Fibroblast of pulmonary artery (primary cell): ENCODE measurements around the gene TSPAN14.
"Not testable (repeated sequence)": the region's sequence is repeated elsewhere in the genome, so short reads cannot be mapped to it uniquely, and the experiment has no call there.

Experiments used
- DNase-seq: peaks from one replicate; pipeline ENCODE4 v3.0.0-alpha.2; 2010; ENCODE audit warnings: low read depth
- H3K4me3 ChIP-seq: replicated peaks from 2 replicates; pipeline ENCODE4 v1.5.1; 2011; ENCODE audit warnings: low read depth, mild to moderate bottlenecking, control low read depth, low read length, moderate library complexity
- TF ChIP-seq, protein P1 (sequence below): IDR thresholded peaks from 2 replicates; pipeline ENCODE4 v1.5.1; 2011; ENCODE audit warnings: mild to moderate bottlenecking, control low read depth, low read length, inconsistent platforms; ENCODE audit errors: missing control alignments

TSPAN14 gene

DNA sequence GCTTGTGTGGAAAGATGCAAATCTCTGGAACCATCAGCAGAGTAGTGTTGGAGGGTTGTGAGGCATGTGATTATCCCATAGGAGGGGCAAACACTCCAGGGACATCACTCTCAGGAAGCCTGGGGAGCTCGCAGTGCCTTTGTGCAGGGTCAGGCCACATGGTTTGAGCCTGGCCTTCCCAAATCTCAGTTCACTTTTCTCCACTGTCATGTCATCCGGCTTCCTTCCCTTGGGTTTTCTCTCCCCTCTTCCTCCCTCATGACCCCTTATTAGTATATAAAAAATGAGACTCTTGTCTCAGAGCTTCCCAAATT lies 20.4 kb downstream of the TSPAN14 start:
- H3K4me3 ChIP-seq, result no peak overlapping the region
- DNase-seq, result no peak
- TF ChIP-seq, protein P1, sequence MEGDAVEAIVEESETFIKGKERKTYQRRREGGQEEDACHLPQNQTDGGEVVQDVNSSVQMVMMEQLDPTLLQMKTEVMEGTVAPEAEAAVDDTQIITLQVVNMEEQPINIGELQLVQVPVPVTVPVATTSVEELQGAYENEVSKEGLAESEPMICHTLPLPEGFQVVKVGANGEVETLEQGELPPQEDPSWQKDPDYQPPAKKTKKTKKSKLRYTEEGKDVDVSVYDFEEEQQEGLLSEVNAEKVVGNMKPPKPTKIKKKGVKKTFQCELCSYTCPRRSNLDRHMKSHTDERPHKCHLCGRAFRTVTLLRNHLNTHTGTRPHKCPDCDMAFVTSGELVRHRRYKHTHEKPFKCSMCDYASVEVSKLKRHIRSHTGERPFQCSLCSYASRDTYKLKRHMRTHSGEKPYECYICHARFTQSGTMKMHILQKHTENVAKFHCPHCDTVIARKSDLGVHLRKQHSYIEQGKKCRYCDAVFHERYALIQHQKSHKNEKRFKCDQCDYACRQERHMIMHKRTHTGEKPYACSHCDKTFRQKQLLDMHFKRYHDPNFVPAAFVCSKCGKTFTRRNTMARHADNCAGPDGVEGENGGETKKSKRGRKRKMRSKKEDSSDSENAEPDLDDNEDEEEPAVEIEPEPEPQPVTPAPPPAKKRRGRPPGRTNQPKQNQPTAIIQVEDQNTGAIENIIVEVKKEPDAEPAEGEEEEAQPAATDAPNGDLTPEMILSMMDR, result no peak

DNA sequence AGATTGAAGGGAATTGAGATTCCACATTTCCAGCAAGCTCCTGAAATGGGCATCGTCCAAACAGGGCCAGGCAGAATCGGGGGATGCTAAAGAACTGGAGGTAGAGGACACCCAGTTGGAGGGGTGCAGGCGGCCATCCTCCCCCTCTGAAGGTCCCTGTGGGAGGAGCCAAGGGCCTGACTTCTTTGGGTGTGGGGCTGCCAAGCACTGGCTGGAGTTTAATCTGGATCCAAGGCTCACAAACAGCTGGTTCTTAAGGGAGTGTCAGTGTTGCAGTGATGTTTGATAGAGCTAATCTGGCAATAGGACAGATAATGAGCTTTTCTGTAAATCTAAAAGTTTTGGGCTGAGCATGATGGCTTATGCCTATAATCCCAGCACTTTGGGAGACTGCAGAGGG lies 20.8 kb downstream of the TSPAN14 start:
- TF ChIP-seq, protein P1, result no peak
- DNase-seq, result no peak

DNA sequence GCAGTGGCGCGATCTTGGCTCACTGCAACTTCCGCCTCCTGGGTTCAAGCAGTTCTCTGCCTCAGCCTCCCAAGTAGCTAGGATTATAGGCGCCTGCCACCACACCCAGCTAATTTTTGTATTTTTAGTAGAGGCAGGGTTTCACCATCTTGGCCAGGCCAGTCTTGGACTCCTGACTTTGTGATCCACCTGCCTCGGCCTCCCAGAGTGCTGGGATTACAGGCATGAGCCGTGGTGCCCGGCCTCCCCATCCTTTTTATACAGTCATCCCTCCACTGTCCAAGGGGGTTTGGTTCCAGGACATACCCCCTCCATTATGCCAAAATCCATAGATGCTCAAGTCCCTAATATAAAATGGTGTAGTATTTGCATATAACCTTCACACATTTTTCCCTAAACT lies 21.5 kb downstream of the TSPAN14 start:
- not testable (repeated sequence) for H3K4me3 ChIP-seq, DNase-seq

More for the DNA sequence above, 20.8 kb downstream of the TSPAN14 start:
- H3K4me3 ChIP-seq, result no peak overlapping the region

- TF ChIP-seq, protein P1, result no peak
- DNase-seq, result no peak
These were observed 22.6 kb downstream of the TSPAN14 start for GRCh38 chr10:80476685-80477084.

DNA sequence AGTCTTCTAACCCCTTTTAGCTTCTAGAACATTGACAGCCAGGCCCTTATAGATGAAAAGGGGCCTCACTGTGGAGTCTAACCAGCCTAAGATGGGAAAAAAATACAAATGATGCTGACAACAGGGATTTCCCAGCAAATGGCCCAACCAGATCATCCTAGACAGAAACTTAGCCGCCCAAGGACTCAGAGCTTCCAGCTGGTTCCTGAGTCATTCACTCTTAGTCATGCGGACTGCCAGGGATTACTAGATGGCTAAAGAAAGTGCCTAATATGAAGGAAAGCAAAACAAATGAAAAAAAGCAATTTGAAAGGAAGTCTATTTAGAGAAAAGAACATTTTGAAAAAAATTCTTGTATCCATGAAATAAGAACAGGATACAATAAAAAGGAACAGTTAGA lies 23.7 kb downstream of the TSPAN14 start:
- DNase-seq, result peak; percentile 89
- H3K4me3 ChIP-seq, result no peak overlapping the region

More at GRCh38 chr10:80476685-80477084, 22.6 kb downstream of the TSPAN14 start:
- H3K4me3 ChIP-seq, result no peak overlapping the region

DNA sequence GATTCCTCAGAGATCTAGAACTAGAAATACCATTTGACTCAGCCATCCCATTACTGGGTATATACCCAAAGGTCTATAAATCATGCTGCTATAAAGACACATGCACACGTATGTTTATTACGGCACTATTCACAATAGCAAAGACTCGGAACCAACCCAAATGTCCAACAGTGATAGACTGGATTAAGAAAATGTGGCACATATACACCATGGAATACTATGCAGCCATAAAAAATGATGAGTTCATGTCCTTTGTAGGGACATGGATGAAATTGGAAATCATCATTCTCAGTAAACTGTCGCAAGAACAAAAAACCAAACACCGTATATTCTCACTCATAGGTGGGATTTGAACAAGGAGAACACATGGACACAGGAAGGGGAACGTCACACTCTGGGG lies 26.3 kb downstream of the TSPAN14 start:
- not testable (repeated sequence) for H3K4me3 ChIP-seq, DNase-seq

More for the DNA sequence above, 23.7 kb downstream of the TSPAN14 start:
- TF ChIP-seq, protein P1, result no peak

GRCh38 chr10:80480852-80481251 lies 26.7 kb downstream of the TSPAN14 start:
- TF ChIP-seq, protein P1, result no peak
- no peak for DNase-seq
- H3K4me3 ChIP-seq, result no peak overlapping the region

- TF ChIP-seq, protein P1, result no peak
- no peak for DNase-seq
- no peak overlapping the region for H3K4me3 ChIP-seq
These were observed 30.1 kb downstream of the TSPAN14 start for GRCh38 chr10:80484243-80484642.
